OCI-LY7 (cell line): Measurements from ENCODE around the gene CEP126. TPM values are rescaled to one million over a fixed set of nuclear protein-coding genes. Genes with fewer than 3 reads are reported as not detected.

Experiments used
- BruUV-seq: library from RNA; stranded (reverse); fragments of 400-500 nt; replicated peaks from 2 replicates; lab custom pipeline; 2021; lab: Mats Ljungman, UMichigan
- CTCF ChIA-PET: fragments of 300-600 bp; sonication (Branson Sonifier 250); formaldehyde crosslinking; loops from one replicate; lab custom pipeline; 2022; ENCODE audit warnings: antibody characterized with exemption; ENCODE audit not compliant: unreplicated experiment; lab: Charles Lee
- POLR2A ChIA-PET: fragments of 300-600 bp; sonication (Branson Sonifier 250); formaldehyde crosslinking; loops from one replicate; lab custom pipeline; 2022; ENCODE audit warnings: antibody characterized with exemption; lab: Charles Lee
- DNase-seq: peaks from one replicate; pipeline ENCODE4 v3.0.0-alpha.2; 2015; ENCODE audit warnings: low spot score
- H2AFZ ChIP-seq: fragments of 200-600 bp; sonication (generic), shearing (Covaris generic); 2 replicates; pipeline ENCODE4 v1.6.1; 2014; ENCODE audit warnings: mild to moderate bottlenecking, antibody characterized with exemption, low read length, moderate library complexity
- H3K27ac ChIP-seq: fragments of 200-600 bp; sonication (generic); 2 replicates; pipeline ENCODE4 v1.5.1; 2014; ENCODE audit warnings: mixed run types, low read depth, mild to moderate bottlenecking, moderate library complexity, low read length, inconsistent platforms; ENCODE audit not compliant: poor library complexity, severe bottlenecking
- H3K36me3 ChIP-seq: fragments of 200-600 bp; sonication (generic); 2 replicates; pipeline ENCODE4 v1.6.1; 2014; ENCODE audit warnings: mild to moderate bottlenecking, antibody characterized with exemption, low read length, moderate library complexity, mixed read lengths; ENCODE audit not compliant: insufficient read depth
- H3K4me1 ChIP-seq: fragments of 200-600 bp; sonication (generic); 2 replicates; pipeline ENCODE4 v1.5.1; 2014; ENCODE audit warnings: mild to moderate bottlenecking, low read length; ENCODE audit not compliant: insufficient read depth, poor library complexity, severe bottlenecking
- H3K4me2 ChIP-seq: fragments of 200-600 bp; sonication (generic); 2 replicates; pipeline ENCODE4 v1.6.1; 2014; ENCODE audit warnings: mild to moderate bottlenecking, low read length
- H3K4me3 ChIP-seq: fragments of 200-600 bp; sonication (generic); 2 replicates; pipeline ENCODE4 v1.5.1; 2014; ENCODE audit warnings: mild to moderate bottlenecking, low read depth, low read length; ENCODE audit not compliant: poor library complexity, severe bottlenecking
- H3K79me2 ChIP-seq: fragments of 200-600 bp; sonication (generic); 2 replicates; pipeline ENCODE4 v1.6.1; 2016; ENCODE audit warnings: low read depth, mild to moderate bottlenecking, low read length, moderate library complexity, mixed read lengths; ENCODE audit not compliant: insufficient read depth
- H3K9me2 ChIP-seq: fragments of 200-600 bp; sonication (generic); 2 replicates; pipeline ENCODE4 v1.6.1; 2016; ENCODE audit warnings: mild to moderate bottlenecking, low read length, mixed read lengths; ENCODE audit not compliant: insufficient read depth
- H3K9me3 ChIP-seq: fragments of 200-600 bp; sonication (generic); 2 replicates; pipeline ENCODE4 v1.6.1; 2014; ENCODE audit warnings: mild to moderate bottlenecking, mixed run types, low read length, mixed read lengths
- H4K20me1 ChIP-seq: fragments of 200-600 bp; sonication (generic); 2 replicates; pipeline ENCODE4 v1.6.1; 2014; ENCODE audit warnings: mild to moderate bottlenecking, antibody characterized with exemption, low read length, moderate library complexity, mixed read lengths; ENCODE audit not compliant: insufficient read depth
- EZH2phosphoT487 ChIP-seq: fragments of 200-600 bp; sonication (generic); IDR thresholded peaks from 2 replicates; pipeline ENCODE4 v1.6.1; 2018; ENCODE audit warnings: low read depth, borderline replicate concordance, mild to moderate bottlenecking, mixed run types, antibody characterized with exemption, low read length, moderate library complexity, mixed read lengths
- intact Hi-C: fragments of 100-400 bp; cut with micrococcal nuclease; formaldehyde crosslinking; loops from one replicate; pipeline ENCODE4 v1.10.0; 2022; ENCODE audit not compliant: unreplicated experiment
- total RNA-seq, 2 experiments: library from RNA; depleted of rRNA in 1 of 2; stranded (reverse); fragments of >200 nt in 1 of 2; shearing (Covaris generic) in 1 of 2; gene quantifications; 2 replicates each; pipeline ENCODE4 v1.2.3, GENCODE V29; 2014 to 2022
- TF ChIP-seq, protein P1 (sequence below): fragments of 200-600 bp; sonication (generic); conservative IDR thresholded peaks from 2 replicates; pipeline ENCODE4 v1.5.1; 2014; ENCODE audit warnings: mild to moderate bottlenecking, antibody characterized with exemption, low read length, moderate library complexity, mixed read lengths

The CEP126 gene
- total RNA-seq, 2 experiments from 2014 or later: 1.5 to 5.9 TPM

DNA sequence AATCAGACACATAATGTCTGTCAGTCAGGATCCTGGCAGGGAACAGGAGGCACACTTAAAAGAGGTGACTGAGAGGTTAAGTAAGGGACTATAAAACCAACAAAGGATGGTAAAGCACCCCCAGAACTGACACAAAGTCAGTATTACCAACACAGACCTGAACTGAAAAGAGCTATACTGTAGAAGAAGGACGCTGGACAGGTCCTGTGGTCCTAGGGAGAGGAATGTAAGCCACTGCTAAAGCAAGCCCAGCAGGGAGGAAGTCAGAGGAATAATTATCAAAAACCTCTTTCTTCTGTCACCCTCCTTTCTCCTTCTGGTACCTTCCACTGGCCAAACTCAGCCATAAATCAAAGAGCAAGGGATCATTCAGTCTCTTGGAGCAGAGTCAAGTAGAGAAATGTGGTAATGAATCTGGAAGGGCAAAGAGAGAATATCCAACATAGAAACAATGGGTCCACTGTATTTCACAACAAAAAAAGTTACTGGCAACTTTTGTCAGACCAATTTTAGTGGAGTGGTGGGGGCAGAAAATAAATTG is 34.9 kb downstream of the CEP126 start:
- intact Hi-C loops: no loop called here
- Histone ChIP-seq H3K9me3 (no peaks in the 10 kb centered on the region), H3K4me3 (no peak overlapping the region), H4K20me1 (no peaks in the 10 kb centered on the region), H3K4me2 (no peak overlapping the region), H2AFZ (no peak overlapping the region), H3K27ac (no peak overlapping the region), H3K9me2 (no peaks in the 10 kb centered on the region), H3K79me2 (no peaks in the 10 kb centered on the region), H3K36me3 (no peaks in the 10 kb centered on the region), H3K4me1 (no peaks in the 10 kb centered on the region)
- BruUV-seq: no TSS peak
- DNase-seq: no peak
- TF ChIP-seq, protein P1, sequence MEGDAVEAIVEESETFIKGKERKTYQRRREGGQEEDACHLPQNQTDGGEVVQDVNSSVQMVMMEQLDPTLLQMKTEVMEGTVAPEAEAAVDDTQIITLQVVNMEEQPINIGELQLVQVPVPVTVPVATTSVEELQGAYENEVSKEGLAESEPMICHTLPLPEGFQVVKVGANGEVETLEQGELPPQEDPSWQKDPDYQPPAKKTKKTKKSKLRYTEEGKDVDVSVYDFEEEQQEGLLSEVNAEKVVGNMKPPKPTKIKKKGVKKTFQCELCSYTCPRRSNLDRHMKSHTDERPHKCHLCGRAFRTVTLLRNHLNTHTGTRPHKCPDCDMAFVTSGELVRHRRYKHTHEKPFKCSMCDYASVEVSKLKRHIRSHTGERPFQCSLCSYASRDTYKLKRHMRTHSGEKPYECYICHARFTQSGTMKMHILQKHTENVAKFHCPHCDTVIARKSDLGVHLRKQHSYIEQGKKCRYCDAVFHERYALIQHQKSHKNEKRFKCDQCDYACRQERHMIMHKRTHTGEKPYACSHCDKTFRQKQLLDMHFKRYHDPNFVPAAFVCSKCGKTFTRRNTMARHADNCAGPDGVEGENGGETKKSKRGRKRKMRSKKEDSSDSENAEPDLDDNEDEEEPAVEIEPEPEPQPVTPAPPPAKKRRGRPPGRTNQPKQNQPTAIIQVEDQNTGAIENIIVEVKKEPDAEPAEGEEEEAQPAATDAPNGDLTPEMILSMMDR: no peak
- TF ChIP-seq EZH2phosphoT487: no peak
- ChIA-PET POLR2A (no interaction called here), CTCF (no interaction called here)

DNA sequence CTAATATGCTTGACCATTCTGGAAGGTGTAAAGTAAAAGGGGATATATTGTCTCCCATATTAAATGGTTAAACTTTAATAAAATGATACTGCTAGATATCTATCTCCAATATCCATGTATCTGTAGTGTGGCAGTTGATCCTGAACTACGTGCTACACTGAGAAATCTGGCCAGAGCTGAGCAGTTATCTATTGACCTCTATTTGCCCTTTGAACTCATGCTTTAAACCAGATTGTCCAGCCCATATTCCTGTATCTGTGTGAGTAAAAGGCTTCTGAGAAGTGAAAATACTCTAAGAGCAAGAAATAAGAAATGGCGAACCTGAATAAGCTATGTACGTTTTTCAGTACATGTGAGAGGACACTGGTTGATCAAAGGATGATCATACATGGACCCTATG is 40.5 kb downstream of the CEP126 start:
- BruUV-seq: no TSS peak
- no peak overlapping the region for H3K27ac ChIP-seq
- no peaks in the 10 kb centered on the region for H3K4me1 ChIP-seq

DNA sequence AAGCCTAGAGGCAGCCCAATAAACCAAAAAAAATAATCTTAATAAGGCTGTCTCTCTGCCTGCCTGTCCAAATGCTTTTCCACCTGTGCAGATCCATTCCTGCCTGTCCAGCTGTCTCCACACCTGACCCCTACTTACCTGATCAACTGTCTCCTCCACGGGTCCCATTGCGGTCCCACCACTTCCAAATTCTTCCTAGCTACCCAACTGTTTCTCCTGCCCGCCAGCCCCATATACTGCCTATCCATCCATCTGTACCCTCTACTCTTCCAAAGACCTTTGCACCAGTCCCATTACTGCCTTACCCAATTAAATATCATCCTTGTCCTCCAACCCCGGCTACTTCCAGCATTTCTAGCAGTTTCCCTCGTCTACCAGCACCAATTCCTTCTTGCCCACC is 40.9 kb downstream of the CEP126 start:
- no peaks in the 10 kb centered on the region for H4K20me1 ChIP-seq
- H3K4me3 ChIP-seq: no peak overlapping the region
- no peak overlapping the region for H3K4me2 ChIP-seq
- ChIA-PET POLR2A (no interaction called here), CTCF (interaction anchor here (0.6 kb wide), 1 partner anchor 87 kb away, joined by 3 read pairs; no protein-coding TSS in a partner anchor)
- H3K36me3 ChIP-seq: no peaks in the 10 kb centered on the region
- TF ChIP-seq, protein P1: no peak
- no peaks in the 10 kb centered on the region for H3K79me2 ChIP-seq
- no peaks in the 10 kb centered on the region for H3K9me3 ChIP-seq
- intact Hi-C loops: no loop called here
- H3K4me1 ChIP-seq: no peaks in the 10 kb centered on the region
- no peak for DNase-seq
- H3K27ac ChIP-seq: no peak overlapping the region
- no peak overlapping the region for H2AFZ ChIP-seq
- no TSS peak for BruUV-seq
- H3K9me2 ChIP-seq: no peaks in the 10 kb centered on the region

More for the DNA sequence above, 40.5 kb downstream of the CEP126 start:
- H3K9me2 ChIP-seq: no peaks in the 10 kb centered on the region
- no peaks in the 10 kb centered on the region for H3K9me3 ChIP-seq
- no peak overlapping the region for H2AFZ ChIP-seq
- no peak overlapping the region for H3K4me2 ChIP-seq
- H3K4me3 ChIP-seq: no peak overlapping the region
- H4K20me1 ChIP-seq: no peaks in the 10 kb centered on the region
- intact Hi-C loops: no loop called here
- DNase-seq: no peak
- ChIA-PET POLR2A (interaction anchor here (2.3 kb wide), 1 partner anchor 10 kb away, joined by 5 read pairs; no protein-coding TSS in a partner anchor), CTCF (no interaction called here)
- H3K36me3 ChIP-seq: no peaks in the 10 kb centered on the region
- no peak for TF ChIP-seq EZH2phosphoT487
- TF ChIP-seq, protein P1: no peak
- H3K79me2 ChIP-seq: no peaks in the 10 kb centered on the region
